Brain microvascular endothelial cell (primary cell): ENCODE data around the gene KCNAB3.
A peak's percentile ranks its signal among the peaks of the same experiment; 100 is the strongest.

Experiments
- DNase-seq: peaks from one replicate; pipeline ENCODE4 v3.0.0-alpha.2; 2020
- H3K27ac ChIP-seq: fragments of 250-450 bp; sonication (Bioruptor Pico); 2 replicates; pipeline ENCODE4 v1.5.1; 2020; ENCODE audit warnings: mild to moderate bottlenecking, moderate library complexity
- H3K27me3 ChIP-seq: fragments of 250-450 bp; sonication (Bioruptor Pico); replicated peaks from 2 replicates; pipeline ENCODE4 v1.5.1; 2020; ENCODE audit warnings: mild to moderate bottlenecking
- H3K36me3 ChIP-seq: fragments of 250-450 bp; sonication (Bioruptor Pico); replicated peaks from 2 replicates; pipeline ENCODE4 v1.5.1; 2020; ENCODE audit warnings: mild to moderate bottlenecking
- H3K4me3 ChIP-seq: 2 replicates; pipeline ENCODE4 v1.5.1; 2011; ENCODE audit warnings: low read depth, mild to moderate bottlenecking, control low read depth, low read length, moderate library complexity
- in situ Hi-C: cut with HindIII; loops from 2 replicates; pipeline ENCODE4 v1.10.0; 2017; ENCODE audit warnings: low sequenced_read_pairs, low pct_ligation_motif_present
- TF ChIP-seq, protein P1 (sequence below): IDR thresholded peaks from 2 replicates; pipeline ENCODE4 v1.5.1; 2011; ENCODE audit warnings: low read depth, mild to moderate bottlenecking, moderate library complexity, low read length, control low read depth, inconsistent platforms; ENCODE audit errors: missing control alignments

The KCNAB3 gene

DNA sequence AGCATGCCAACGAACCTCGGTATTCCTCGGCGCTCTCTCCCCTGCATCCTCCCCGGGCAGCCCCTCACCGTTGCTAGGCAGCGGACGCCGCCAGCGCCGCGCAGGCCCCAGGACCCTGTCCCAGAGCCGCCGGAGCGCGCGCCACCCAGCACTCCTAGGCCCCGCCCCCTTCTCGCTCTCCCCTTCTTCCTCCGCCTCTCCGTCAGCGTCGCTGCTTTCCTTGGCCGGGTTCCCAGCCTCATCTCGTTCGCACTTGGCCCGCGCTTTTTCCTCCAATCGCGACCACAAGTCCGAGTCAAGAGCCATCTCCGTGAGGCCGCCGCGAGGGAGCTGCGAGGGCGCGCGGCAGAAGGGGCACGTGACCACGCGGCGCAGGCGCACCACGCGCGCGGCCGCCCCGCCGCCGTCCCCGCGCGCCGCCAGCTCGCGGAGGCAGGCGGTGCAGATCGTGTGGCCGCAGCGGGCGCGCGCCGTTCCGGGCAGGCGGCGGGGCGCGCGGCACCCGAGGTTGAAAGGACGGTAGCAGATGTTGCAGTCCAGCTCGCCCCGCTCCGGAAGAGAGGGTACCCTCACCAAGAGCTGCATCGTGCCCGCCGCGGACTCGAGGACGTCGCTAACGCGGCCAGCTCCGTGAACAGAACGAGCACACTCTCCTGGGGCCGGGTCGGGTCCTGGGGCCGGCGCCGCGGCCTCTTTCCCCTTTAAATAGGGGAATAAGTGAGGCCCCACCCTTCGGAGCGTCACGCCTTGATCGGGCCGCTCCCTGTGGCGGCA is 13.9 kb downstream of the KCNAB3 start, which contains the start of gene RNF227:
RNF227 (minus strand) TSS at position 679 of the 774 bp plus-strand sequence; CDS start at position 585, 94 bp downstream.
- peak within 1 kb of the TSS; percentile 57 for H3K27ac ChIP-seq
- peaks cover 17% of the 10 kb centered on the region for H3K36me3 ChIP-seq
- in situ Hi-C loops: no loop called here
- DNase-seq: peak; percentile 94
- TF ChIP-seq, protein P1, sequence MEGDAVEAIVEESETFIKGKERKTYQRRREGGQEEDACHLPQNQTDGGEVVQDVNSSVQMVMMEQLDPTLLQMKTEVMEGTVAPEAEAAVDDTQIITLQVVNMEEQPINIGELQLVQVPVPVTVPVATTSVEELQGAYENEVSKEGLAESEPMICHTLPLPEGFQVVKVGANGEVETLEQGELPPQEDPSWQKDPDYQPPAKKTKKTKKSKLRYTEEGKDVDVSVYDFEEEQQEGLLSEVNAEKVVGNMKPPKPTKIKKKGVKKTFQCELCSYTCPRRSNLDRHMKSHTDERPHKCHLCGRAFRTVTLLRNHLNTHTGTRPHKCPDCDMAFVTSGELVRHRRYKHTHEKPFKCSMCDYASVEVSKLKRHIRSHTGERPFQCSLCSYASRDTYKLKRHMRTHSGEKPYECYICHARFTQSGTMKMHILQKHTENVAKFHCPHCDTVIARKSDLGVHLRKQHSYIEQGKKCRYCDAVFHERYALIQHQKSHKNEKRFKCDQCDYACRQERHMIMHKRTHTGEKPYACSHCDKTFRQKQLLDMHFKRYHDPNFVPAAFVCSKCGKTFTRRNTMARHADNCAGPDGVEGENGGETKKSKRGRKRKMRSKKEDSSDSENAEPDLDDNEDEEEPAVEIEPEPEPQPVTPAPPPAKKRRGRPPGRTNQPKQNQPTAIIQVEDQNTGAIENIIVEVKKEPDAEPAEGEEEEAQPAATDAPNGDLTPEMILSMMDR: no peak
- H3K27me3 ChIP-seq: no peaks in the 10 kb centered on the region
- peak within 1 kb of the TSS; percentile 60 for H3K4me3 ChIP-seq

DNA sequence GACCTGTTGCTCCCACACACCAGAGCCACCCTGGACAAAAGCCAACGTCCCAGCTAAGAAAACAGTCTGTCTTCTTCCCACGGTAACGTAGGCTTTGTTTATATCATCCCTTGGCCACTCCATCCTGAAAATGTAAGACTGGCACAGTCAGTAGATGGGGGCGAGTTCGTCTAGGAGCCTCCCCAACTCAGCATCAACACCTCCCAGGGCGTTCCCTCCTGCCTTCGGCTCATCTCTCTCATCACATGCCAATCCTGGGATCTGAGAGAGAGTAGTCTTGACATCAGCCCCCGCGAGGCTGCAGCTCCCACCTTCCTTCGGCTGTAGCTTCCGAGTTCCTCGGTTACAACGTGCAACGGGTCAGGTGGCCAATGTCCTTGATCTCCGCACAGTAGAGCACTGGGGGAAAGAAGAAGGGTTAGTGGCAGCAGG is 14.5 kb downstream of the KCNAB3 start:
- in situ Hi-C loops: no loop called here
- Histone ChIP-seq H3K4me3 (peak overlapping the region; percentile 60), H3K27me3 (no peaks in the 10 kb centered on the region), H3K27ac (peak overlapping the region; percentile 42), H3K36me3 (peaks cover 23% of the 10 kb centered on the region)
- peak; percentile 41 for DNase-seq
- TF ChIP-seq, protein P1: no peak

DNA sequence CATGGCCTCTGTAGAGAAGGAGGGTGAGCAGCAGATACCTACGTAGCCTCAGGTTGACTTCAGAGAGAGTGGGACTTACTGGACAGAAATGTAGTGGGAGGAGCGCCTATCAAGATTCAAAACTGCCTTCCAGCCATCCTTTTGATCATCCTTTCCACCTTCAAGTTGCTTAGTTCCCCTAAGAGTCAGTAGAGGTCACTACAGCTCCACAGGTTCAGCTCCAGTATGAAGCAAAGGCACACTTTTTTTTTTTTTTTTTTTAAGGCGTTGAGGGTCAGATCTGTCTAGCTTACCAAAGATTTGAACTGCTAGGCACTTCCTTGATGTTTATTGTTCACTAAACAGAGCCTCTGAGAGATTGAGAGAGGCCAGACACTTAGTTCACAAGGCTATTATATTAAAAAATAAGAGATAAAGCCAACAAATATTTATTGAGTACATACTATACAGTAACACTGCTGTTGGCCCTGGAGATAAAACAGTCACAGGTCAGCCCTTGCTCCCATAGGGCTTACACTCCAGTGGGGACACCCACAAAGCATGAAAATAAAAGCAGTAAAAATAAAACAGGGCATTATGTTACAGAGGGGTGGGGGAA is 16.6 kb downstream of the KCNAB3 start:
- in situ Hi-C loops: no loop called here
- peak; percentile 49 for DNase-seq
- Histone ChIP-seq H3K27ac (no peak overlapping the region), H3K36me3 (peaks cover 43% of the 10 kb centered on the region), H3K27me3 (no peaks in the 10 kb centered on the region), H3K4me3 (no peak overlapping the region)
- TF ChIP-seq, protein P1: peak; percentile 74

DNA sequence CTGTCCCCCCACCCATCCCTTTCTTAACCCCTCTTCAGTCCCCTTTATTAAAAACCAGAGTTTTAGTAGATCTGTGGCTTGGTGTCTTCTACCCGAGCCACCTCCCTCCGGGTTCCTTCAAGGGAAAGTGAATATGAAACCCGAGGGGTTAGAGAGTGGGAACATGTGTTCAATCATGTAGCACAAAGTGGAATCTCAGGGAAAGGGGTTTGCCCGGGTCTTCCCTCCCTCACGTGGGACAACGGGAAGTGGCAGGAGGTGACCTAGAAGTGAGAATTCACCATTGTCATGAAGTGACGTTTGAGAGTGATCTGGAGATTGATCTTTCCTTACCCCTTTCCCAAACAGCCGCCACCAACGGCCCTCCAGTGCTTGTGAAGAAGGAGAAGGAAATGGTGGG is 18.5 kb downstream of the KCNAB3 start:
- Histone ChIP-seq H3K4me3 (no peak overlapping the region), H3K27ac (no peak overlapping the region), H3K27me3 (no peaks in the 10 kb centered on the region), H3K36me3 (peaks cover 60% of the 10 kb centered on the region)
- TF ChIP-seq, protein P1: no peak
- DNase-seq: no peak
- in situ Hi-C loops: no loop called here

DNA sequence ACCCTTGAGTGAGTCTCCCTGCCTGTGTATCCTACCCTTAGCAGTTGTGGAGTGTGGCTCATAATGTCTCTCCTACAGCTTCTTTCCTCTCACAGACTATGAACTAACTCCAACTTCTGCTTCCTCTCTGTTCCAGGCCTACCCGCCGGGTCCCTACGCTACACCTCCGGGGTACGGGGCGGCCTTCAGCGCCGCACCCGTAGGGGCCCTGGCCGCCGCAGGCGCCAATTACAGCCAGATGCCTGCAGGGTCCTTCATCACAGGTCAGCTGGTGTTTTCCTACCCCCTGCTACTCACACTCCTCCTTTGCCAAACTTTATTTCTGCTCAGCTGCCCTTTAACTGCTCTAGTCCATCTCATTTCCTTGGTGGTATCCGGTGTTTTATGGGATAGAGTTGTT is 18.9 kb downstream of the KCNAB3 start:
- H3K4me3 ChIP-seq: no peak overlapping the region
- no peak for DNase-seq
- TF ChIP-seq, protein P1: no peak
- no peak overlapping the region for H3K27ac ChIP-seq
- H3K36me3 ChIP-seq: peaks cover 63% of the 10 kb centered on the region
- no peaks in the 10 kb centered on the region for H3K27me3 ChIP-seq
- in situ Hi-C loops: no loop called here

DNA sequence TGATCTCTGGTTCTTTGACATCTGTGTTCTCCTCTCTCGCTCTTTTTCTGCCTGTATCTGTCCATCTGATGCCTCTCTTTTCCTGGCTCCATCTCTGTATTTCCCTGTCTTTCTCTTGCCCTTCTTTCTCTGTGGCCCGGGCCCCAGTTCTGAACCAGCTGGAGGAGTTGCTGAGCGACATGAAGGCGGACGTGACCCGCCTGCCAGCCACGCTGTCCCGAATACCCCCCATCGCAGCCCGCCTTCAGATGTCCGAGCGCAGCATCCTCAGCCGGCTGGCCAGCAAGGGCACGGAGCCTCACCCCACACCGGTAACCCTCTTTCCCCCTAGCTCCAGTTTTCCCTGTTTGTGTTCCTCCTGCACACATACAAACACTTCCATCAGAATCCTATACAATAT is 19.4 kb downstream of the KCNAB3 start:
- TF ChIP-seq, protein P1: no peak
- H3K4me3 ChIP-seq: no peak overlapping the region
- H3K36me3 ChIP-seq: peaks cover 67% of the 10 kb centered on the region
- in situ Hi-C loops: no loop called here
- no peak for DNase-seq
- no peak overlapping the region for H3K27ac ChIP-seq
- no peaks in the 10 kb centered on the region for H3K27me3 ChIP-seq
